Measurements from ENCODE around the gene KLF1. TPM values are rescaled to one million over a fixed set of nuclear protein-coding genes. Genes with fewer than 3 reads are reported as not detected.

KLF1 gene
- total and polyA plus RNA-seq, 2 of the 8 experiments (the other 6 are each of a cell fraction or from before 2014, with no cell fraction given) = 0.84 to 0.91 TPM

- TF ChIP-seq EP300 (IDR thresholded peaks at IDR 0.05; ENCODE audit: borderline replicate concordance in 1 of 2, low read depth in 2 of 2, low read length in 2 of 2) = no peak
- no peak; the same call in 1 of the 2 replicates for TF ChIP-seq POLR2AphosphoS5 (IDR thresholded peaks at IDR 0.05; ENCODE audit: low read depth, low read length)
- no peak for TF ChIP-seq KDM5A (IDR thresholded peaks at IDR 0.05; ENCODE audit: low read length)
- no peak for TF ChIP-seq FOSL1 (IDR thresholded peaks at IDR 0.05; ENCODE audit: insufficient read depth, low read depth, low read length)
- TF ChIP-seq GABPA (IDR thresholded peaks at IDR 0.05; ENCODE audit: borderline replicate concordance, insufficient read depth, low read length) = no peak
- no peak for TF ChIP-seq SAP30 (IDR thresholded peaks at IDR 0.05; ENCODE audit: insufficient read depth, insufficient replicate concordance, low read length)
- no peak for TF ChIP-seq NANOG (IDR thresholded peaks at IDR 0.05; ENCODE audit: insufficient read depth, low read depth, low read length, poor library complexity, severe bottlenecking)
- TF ChIP-seq TAF7 (optimal IDR thresholded peaks at IDR 0.05; ENCODE audit: borderline replicate concordance, low read depth, low read length) = no peak
- TF ChIP-seq SUZ12 (IDR thresholded peaks at IDR 0.05; ENCODE audit: low read length) = no peak
- no peak for TF ChIP-seq RAD21 (IDR thresholded peaks at IDR 0.05 in 1 of 2, conservative IDR thresholded peaks at IDR 0.05 in 1 of 2; ENCODE audit: low read depth in 2 of 2, low read length in 2 of 2)
- TF ChIP-seq ATF2 (IDR thresholded peaks at IDR 0.05; ENCODE audit: low read length) = no peak
- POLR2A ChIA-PET (ENCODE audit: partially characterized antibody) = interaction anchor here (0.7 to 15.0 kb wide), 11 partner anchors 9 to 62 kb away, joined by 3 to 180 read pairs (median 6); partner anchors contain the start of genes DNASE2, GCDH, RAD23A and SYCE2
These were observed 20.2 kb upstream of the KLF1 start for GRCh38 chr19:12907166-12907565.

More at GRCh38 chr19:12907166-12907565, 20.2 kb upstream of the KLF1 start:
- Histone ChIP-seq H3K4me1 (replicated peaks in 1 of 4; ENCODE audit: control insufficient read depth in 3 of 4, insufficient read depth in 4 of 4, low read length in 3 of 4) (peaks cover 0 to 1% (median under 1%) of the 10 kb centered on the region in 4 experiments; a peak in 2 of 7 replicates), H3K4me2 (ENCODE audit: insufficient read depth in 1 of 2, low read depth in 2 of 2, low read length in 2 of 2) (no peak overlapping the region), H4K5ac (ENCODE audit: insufficient read length, low read depth, low read length) (no peak overlapping the region), H3K14ac (ENCODE audit: insufficient read length) (no peak overlapping the region), H3K4me3 (ENCODE audit: extremely low read depth in 1 of 4, insufficient read depth in 2 of 4, low read depth in 3 of 4, low read length in 4 of 4) (no peak overlapping the region), H3K36me3 (ENCODE audit: control insufficient read depth in 2 of 4, insufficient read depth in 4 of 4, low read length in 3 of 4) (no peaks in the 10 kb centered on the region), H2BK120ac (replicated peaks; ENCODE audit: low read depth, low read length) (no peak overlapping the region), H2BK15ac (ENCODE audit: low read length) (no peak overlapping the region), H4K20me1 (replicated peaks in 1 of 2; ENCODE audit: control insufficient read depth in 1 of 2, insufficient read depth in 2 of 2, low read length in 2 of 2) (no peaks in the 10 kb centered on the region), H3K23me2 (ENCODE audit: low read depth, low read length) (no peaks in the 10 kb centered on the region), H3K18ac (ENCODE audit: extremely low read depth, low read length) (no peak overlapping the region), H2BK12ac (ENCODE audit: low read depth, low read length) (no peak overlapping the region), H2BK20ac (ENCODE audit: low read length) (no peak overlapping the region), H2AK5ac (ENCODE audit: low read depth, low read length) (no peak overlapping the region), H4K8ac (ENCODE audit: extremely low read depth, insufficient read depth, low read length) (no peak overlapping the region), H3K56ac (replicated peaks; ENCODE audit: insufficient read length, low read depth, low read length) (no peak overlapping the region), H3K27me3 (replicated peaks in 1 of 4; ENCODE audit: control insufficient read depth in 3 of 4, extremely low read depth in 1 of 4, insufficient read depth in 3 of 4, low read length in 3 of 4) (no peaks in the 10 kb centered on the region), H3K79me2 (ENCODE audit: control insufficient read depth in 1 of 2, insufficient read depth in 2 of 2, low read length in 2 of 2) (no peaks in the 10 kb centered on the region), H3K9me3 (ENCODE audit: insufficient read depth in 2 of 2, low read depth in 1 of 2, low read length in 1 of 2) (no peaks in the 10 kb centered on the region), H3K9ac (replicated peaks in 1 of 4; ENCODE audit: extremely low read depth in 1 of 4, low read depth in 3 of 4, low read length in 3 of 4) (no peak overlapping the region), H3K27ac (ENCODE audit: low read depth, low read length) (no peak overlapping the region), H3K23ac (ENCODE audit: insufficient read length) (no peak overlapping the region), H4K91ac (replicated peaks; ENCODE audit: insufficient read length, low read length) (no peak overlapping the region), H2BK5ac (ENCODE audit: low read depth, low read length) (no peak overlapping the region), H3K4ac (replicated peaks; ENCODE audit: insufficient read length, low read depth, low read length) (no peak overlapping the region), H3K79me1 (ENCODE audit: low read depth, low read length) (no peaks in the 10 kb centered on the region; the same call in 1 of the 2 replicates), H2AFZ (ENCODE audit: low read length) (no peak overlapping the region)
- FAIRE-seq (no peak), DNase-seq (ENCODE audit: low read depth in 1 of 2, low spot score in 2 of 2) (no peak)
- WGBS, 2 experiments (ENCODE audit: extremely low coverage in 1 of 2, insufficient coverage in 1 of 2, insufficient read length in 1 of 2, insufficient replicate concordance in 2 of 2, low coverage in 1 of 2, low lambda C conversion rate in 2 of 2, missing lambda C conversion rate in 1 of 2) = 95% methylated on average over 9 of the region's 9 CpGs; no CpG with 5 or more reads in 1 of the 2 experiments
- CTCF ChIA-PET (ENCODE audit: partially characterized antibody) = interaction anchor here (0.7 to 2.5 kb wide), 6 partner anchors 9 to 183 kb away, joined by 3 to 9 read pairs (median 3); no protein-coding TSS in a partner anchor

All from H1 (cell line).